ENCODE data around the gene TTLL6. TPM values are rescaled to one million over a fixed set of nuclear protein-coding genes. Genes with fewer than 3 reads are reported as not detected.

The TTLL6 gene
- total RNA-seq, 1 donor from 2014 or later = not detected

GRCh38 chr17:48747445-48748363 lies 69.3 kb downstream of the TTLL6 start:
- no peak overlapping the region for H3K4me3 ChIP-seq (ENCODE audit: low read depth, low read length)
- DNase-seq (ENCODE audit: low read depth) = no peak
- TF ChIP-seq CTCF (conservative IDR thresholded peaks at IDR 0.05; ENCODE audit: low read depth, low read length) = no peak

GRCh38 chr17:48746916-48747444 lies 70.0 kb downstream of the TTLL6 start:
- no peak for DNase-seq (ENCODE audit: low read depth)

GRCh38 chr17:48745381-48746275 lies 71.4 kb downstream of the TTLL6 start:
- DNase-seq (ENCODE audit: low read depth) = no peak

More at GRCh38 chr17:48746916-48747444, 70.0 kb downstream of the TTLL6 start:
- H3K4me3 ChIP-seq (ENCODE audit: low read depth, low read length) = no peak overlapping the region
- no peak for TF ChIP-seq CTCF (conservative IDR thresholded peaks at IDR 0.05; ENCODE audit: low read depth, low read length)

GRCh38 chr17:48740537-48740936 lies 76.5 kb downstream of the TTLL6 start:
- no peak overlapping the region for H3K4me3 ChIP-seq (ENCODE audit: low read depth, low read length)
- TF ChIP-seq CTCF (conservative IDR thresholded peaks at IDR 0.05; ENCODE audit: low read depth, low read length) = no peak
- no peak for DNase-seq (ENCODE audit: low read depth)

More at GRCh38 chr17:48745381-48746275, 71.4 kb downstream of the TTLL6 start:
- H3K4me3 ChIP-seq (ENCODE audit: low read depth, low read length) = no peak overlapping the region
- no peak for TF ChIP-seq CTCF (conservative IDR thresholded peaks at IDR 0.05; ENCODE audit: low read depth, low read length)

- no peak for DNase-seq (ENCODE audit: low read depth)
- no peak for TF ChIP-seq CTCF (conservative IDR thresholded peaks at IDR 0.05; ENCODE audit: low read depth, low read length)
- H3K4me3 ChIP-seq (ENCODE audit: low read depth, low read length) = no peak overlapping the region
Observed at GRCh38 chr17:48738803-48739526, 78.1 kb downstream of the TTLL6 start.

- no peak for TF ChIP-seq CTCF (conservative IDR thresholded peaks at IDR 0.05; ENCODE audit: low read depth, low read length)
- no peak for DNase-seq (ENCODE audit: low read depth)
- no peak overlapping the region for H3K4me3 ChIP-seq (ENCODE audit: low read depth, low read length)
Observed at GRCh38 chr17:48738424-48738802, 78.6 kb downstream of the TTLL6 start.
